Hepatocyte (in vitro differentiated cells): ENCODE results near the gene CCER1. TPM values are rescaled to one million over a fixed set of nuclear protein-coding genes. Genes with fewer than 3 reads are reported as not detected.
A peak's percentile ranks its signal among the peaks of the same experiment; 100 is the strongest.

Experiments
- DNase-seq: peaks from one replicate; pipeline ENCODE4 v3.0.0-alpha.2; 2016; ENCODE audit warnings: low spot score
- H2AFZ ChIP-seq: fragments of 200-600 bp; sonication (generic); 2 replicates; pipeline ENCODE4 v1.6.0; 2016; ENCODE audit warnings: antibody characterized with exemption, mild to moderate bottlenecking
- H3K27ac ChIP-seq: fragments of 200-600 bp; sonication (generic); 2 replicates; pipeline ENCODE4 v1.5.1; 2016; ENCODE audit warnings: mild to moderate bottlenecking
- H3K27me3 ChIP-seq: fragments of 200-600 bp; sonication (generic); 2 replicates; pipeline ENCODE4 v1.6.1; 2016
- H3K36me3 ChIP-seq: fragments of 200-600 bp; sonication (generic); replicated peaks from 2 replicates; pipeline ENCODE4 v1.5.1; 2016; ENCODE audit warnings: low read depth; ENCODE audit not compliant: insufficient read depth
- H3K4me1 ChIP-seq: fragments of 200-600 bp; sonication (generic); 2 replicates; pipeline ENCODE4 v1.5.1; 2016; ENCODE audit warnings: mild to moderate bottlenecking, moderate library complexity; ENCODE audit not compliant: insufficient read depth
- H3K4me2 ChIP-seq: fragments of 200-600 bp; sonication (generic); 2 replicates; pipeline ENCODE4 v1.6.0; 2016
- H3K4me3 ChIP-seq: fragments of 200-600 bp; sonication (generic); 2 replicates; pipeline ENCODE4 v1.5.1; 2016; ENCODE audit warnings: mild to moderate bottlenecking
- H3K79me2 ChIP-seq: fragments of 200-600 bp; sonication (generic); 2 replicates; pipeline ENCODE4 v1.6.0; 2017; ENCODE audit warnings: mild to moderate bottlenecking
- H3K9me2 ChIP-seq: fragments of 200-600 bp; sonication (generic); replicated peaks from 2 replicates; pipeline ENCODE4 v1.6.0; 2017; ENCODE audit warnings: mild to moderate bottlenecking; ENCODE audit not compliant: insufficient read depth
- H3K9me3 ChIP-seq: fragments of 200-600 bp; sonication (generic); 2 replicates; pipeline ENCODE4 v1.5.1; 2016; ENCODE audit warnings: low read depth, mild to moderate bottlenecking
- H4K20me1 ChIP-seq: fragments of 200-600 bp; sonication (generic); 2 replicates; pipeline ENCODE4 v1.6.0; 2016; ENCODE audit warnings: mild to moderate bottlenecking; ENCODE audit not compliant: insufficient read depth, poor library complexity, severe bottlenecking
- CTCF ChIP-seq: fragments of 200-600 bp; sonication (generic); IDR thresholded peaks from 2 replicates; pipeline ENCODE4 v1.5.1; 2016; ENCODE audit warnings: antibody characterized with exemption, mild to moderate bottlenecking; ENCODE audit not compliant: poor library complexity
- EZH2 ChIP-seq: fragments of 200-600 bp; sonication (generic); IDR thresholded peaks from 2 replicates; pipeline ENCODE4 v1.6.1; 2016; ENCODE audit warnings: antibody characterized with exemption, mild to moderate bottlenecking, borderline replicate concordance
- EZH2phosphoT487 ChIP-seq: fragments of 200-600 bp; sonication (generic); IDR thresholded peaks from one replicate; pipeline ENCODE4 v1.6.1; 2018; ENCODE audit warnings: antibody characterized with exemption, mild to moderate bottlenecking, low read depth, moderate library complexity; ENCODE audit not compliant: unreplicated experiment, severe bottlenecking
- WGBS: methylation state at CpG from one replicate; pipeline ENCODE4 v1.1.6; 2016; ENCODE audit warnings: low lambda C conversion rate; ENCODE audit errors: missing lambda C conversion rate; 5-methylcytosine and 5-hydroxymethylcytosine counted together
- polyA plus RNA-seq: library from polyadenylated mRNA; unstranded; fragments of >200 nt; fragmentation: Nextera tagmentation; extraction: Ambion mirVana; gene quantifications from 2 replicates; pipeline ENCODE4 v1.2.1, GENCODE V29; 2016
- total RNA-seq: library from RNA; depleted of rRNA; stranded (reverse); fragments of >200 nt; gene quantifications from 2 replicates; pipeline ENCODE4 v1.2.3, GENCODE V29; 2014

Gene CCER1
- total and polyA plus RNA-seq, 2 experiments from 2014 or later = not detected

- Histone ChIP-seq H3K4me3 (no peak overlapping the region), H3K9me2 (no peaks in the 10 kb centered on the region), H2AFZ (no peak overlapping the region), H4K20me1 (no peaks in the 10 kb centered on the region), H3K27me3 (no peaks in the 10 kb centered on the region), H3K27ac (peak overlapping the region; percentile 1), H3K79me2 (no peaks in the 10 kb centered on the region), H3K4me2 (no peak overlapping the region), H3K9me3 (no peaks in the 10 kb centered on the region), H3K4me1 (peaks cover 8% of the 10 kb centered on the region), H3K36me3 (no peaks in the 10 kb centered on the region)
- no peak for TF ChIP-seq EZH2
- TF ChIP-seq CTCF = peak; percentile 87
- peak; percentile 69 for DNase-seq
- 22% methylated on average over 1 of the region's 1 CpG for WGBS
Observed at GRCh38 chr12:90978117-90978770, 23.3 kb upstream of the CCER1 start.

- H3K9me2 ChIP-seq = no peaks in the 10 kb centered on the region
- WGBS = 61% methylated on average over 1 of the region's 1 CpG
Observed at GRCh38 chr12:90977224-90977623, 22.2 kb upstream of the CCER1 start.

GRCh38 chr12:90974286-90974685, 19.3 kb upstream of the CCER1 start:
- Histone ChIP-seq H3K27ac (no peak overlapping the region), H2AFZ (no peak overlapping the region), H3K4me2 (no peak overlapping the region), H3K79me2 (no peaks in the 10 kb centered on the region), H3K4me1 (no peaks in the 10 kb centered on the region), H4K20me1 (no peaks in the 10 kb centered on the region), H3K9me3 (no peaks in the 10 kb centered on the region), H3K9me2 (no peaks in the 10 kb centered on the region), H3K27me3 (no peaks in the 10 kb centered on the region), H3K36me3 (no peaks in the 10 kb centered on the region), H3K4me3 (no peak overlapping the region)
- no peak for DNase-seq
- TF ChIP-seq CTCF = no peak
- no peak for TF ChIP-seq EZH2phosphoT487

More at GRCh38 chr12:90977224-90977623, 22.2 kb upstream of the CCER1 start:
- no peak for DNase-seq
- no peaks in the 10 kb centered on the region for H3K79me2 ChIP-seq
- no peak overlapping the region for H2AFZ ChIP-seq
- H3K4me2 ChIP-seq = no peak overlapping the region
- H3K27ac ChIP-seq = no peak overlapping the region
- H4K20me1 ChIP-seq = no peaks in the 10 kb centered on the region
- H3K4me3 ChIP-seq = no peak overlapping the region
- H3K9me3 ChIP-seq = no peaks in the 10 kb centered on the region
- H3K4me1 ChIP-seq = peaks cover 8% of the 10 kb centered on the region
- no peaks in the 10 kb centered on the region for H3K27me3 ChIP-seq
- H3K36me3 ChIP-seq = no peaks in the 10 kb centered on the region
- TF ChIP-seq EZH2phosphoT487 (no peak), EZH2 (no peak), CTCF (no peak)

GRCh38 chr12:90972226-90972625, 17.2 kb upstream of the CCER1 start:
- no peak overlapping the region for H3K4me2 ChIP-seq
- H3K27me3 ChIP-seq = no peaks in the 10 kb centered on the region
- H3K36me3 ChIP-seq = no peaks in the 10 kb centered on the region
- no peaks in the 10 kb centered on the region for H3K9me2 ChIP-seq
- no peak overlapping the region for H3K4me3 ChIP-seq
- no peak overlapping the region for H3K27ac ChIP-seq
- DNase-seq = no peak
- no peaks in the 10 kb centered on the region for H3K9me3 ChIP-seq
- no peak overlapping the region for H2AFZ ChIP-seq
- no peaks in the 10 kb centered on the region for H3K4me1 ChIP-seq
- H4K20me1 ChIP-seq = no peaks in the 10 kb centered on the region
- H3K79me2 ChIP-seq = no peaks in the 10 kb centered on the region
- TF ChIP-seq EZH2 = no peak
- no peak for TF ChIP-seq EZH2phosphoT487
- TF ChIP-seq CTCF = no peak
